Hypothalamus (tissue), 51 donors: ENCODE results near the gene SLK.

ENCODE experiments used
- DNase-seq, 51 donors: peaks; one replicate each; lab custom pipeline; 2025; lab: John Stamatoyannopoulos, UW

SLK gene

DNA sequence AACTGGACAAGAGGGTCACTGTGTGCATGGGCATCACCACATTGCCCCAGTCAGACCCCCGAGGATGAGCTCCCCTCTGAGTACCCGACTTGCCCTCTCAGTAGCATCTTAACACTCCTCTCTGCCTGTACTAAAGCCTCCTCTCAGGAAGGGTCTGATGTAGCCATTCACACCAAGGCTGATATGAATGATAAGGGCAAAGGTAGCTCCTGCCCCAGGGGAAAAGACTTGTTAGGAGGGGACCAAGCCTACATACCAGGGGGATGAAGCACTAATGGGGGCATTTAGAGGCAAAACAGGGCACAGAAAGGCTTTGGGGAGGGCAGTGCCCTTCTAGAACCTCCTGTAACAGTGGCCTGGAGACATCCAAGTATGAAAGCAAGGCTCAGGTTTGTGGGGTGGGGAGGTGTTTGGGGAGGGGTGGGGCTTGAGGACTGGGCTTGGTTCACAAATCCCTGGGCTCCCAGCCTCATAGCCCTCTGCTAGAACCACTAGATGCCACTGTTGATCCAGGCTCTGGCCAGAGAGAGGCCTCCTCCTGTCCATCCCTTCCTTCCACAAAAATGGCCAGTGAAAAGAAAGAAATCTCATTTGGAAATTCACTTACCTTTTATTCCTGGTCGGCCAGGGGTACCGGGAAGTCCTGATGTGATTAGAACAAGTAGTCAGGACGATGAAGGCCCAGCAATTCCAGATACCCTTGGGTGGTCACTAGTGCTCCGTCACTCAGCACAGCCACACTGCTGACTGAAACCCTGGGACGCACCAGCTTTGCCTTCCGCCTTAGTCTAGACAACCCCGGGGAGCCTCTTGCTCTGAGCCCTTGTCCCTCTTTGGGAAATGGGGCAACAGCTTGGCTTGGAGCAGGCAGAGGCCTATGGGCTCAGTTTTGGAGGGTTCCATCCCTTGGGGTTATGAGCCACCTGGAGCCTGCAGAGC is 78.5 kb downstream of the SLK start:
- DNase-seq = peak in 40 of 51 donors; percentile 7 to 73 (median 41)

DNA sequence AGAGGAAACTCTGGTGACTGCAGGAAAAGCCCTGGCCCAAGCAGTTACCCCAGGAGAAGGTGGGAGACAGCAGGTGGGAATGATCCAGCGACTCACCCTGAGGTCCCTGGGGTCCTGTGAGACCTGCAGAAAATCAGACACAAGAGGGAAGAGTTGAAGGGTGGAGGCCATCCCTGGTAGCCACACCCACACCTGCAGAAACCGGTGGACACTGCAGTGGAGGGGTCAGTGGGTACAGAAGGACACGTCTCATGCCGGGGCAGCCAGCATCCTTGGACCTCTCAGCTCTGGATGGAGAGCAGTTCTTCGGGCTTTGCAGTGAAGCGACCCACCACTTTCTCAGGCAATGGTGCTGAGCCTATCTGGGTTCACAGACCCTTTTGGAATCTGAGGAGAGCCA is 79.7 kb downstream of the SLK start:
- no peak for DNase-seq

DNA sequence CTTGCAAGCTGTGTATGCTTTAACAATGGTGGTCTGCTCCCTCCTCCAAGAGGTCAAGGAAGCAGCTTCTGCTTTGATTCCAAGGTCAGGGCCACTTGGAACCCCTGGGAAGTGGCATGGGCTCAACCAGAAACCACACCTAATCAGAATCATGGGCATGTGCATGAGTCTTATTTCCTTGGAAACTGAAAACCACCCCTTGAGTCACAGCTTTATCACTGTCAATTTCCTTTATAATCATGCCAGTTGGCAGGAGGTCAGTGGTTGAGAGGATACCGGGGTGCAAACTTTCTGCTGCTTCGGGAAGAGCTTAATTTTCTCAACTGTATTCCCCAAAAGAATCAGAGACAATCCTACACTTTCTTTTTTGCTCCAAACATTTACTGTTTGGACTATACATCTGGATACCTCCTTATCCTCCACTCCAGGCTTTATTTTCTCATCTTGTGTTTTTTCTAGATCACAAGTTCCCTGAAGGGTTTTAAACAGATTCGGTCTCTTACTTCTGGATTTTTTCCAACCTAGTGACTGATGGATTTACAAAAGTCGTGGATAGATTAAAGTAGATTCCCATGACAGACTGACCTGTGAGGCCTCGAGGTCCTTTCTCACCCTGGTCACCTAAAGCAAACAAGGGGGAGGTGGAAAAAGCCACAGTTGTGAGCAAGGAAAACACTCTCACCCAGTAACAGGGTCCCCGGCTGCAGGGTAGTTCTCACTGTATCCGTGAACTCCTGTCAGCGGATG is 82.7 kb downstream of the SLK start:
- no peak for DNase-seq

DNA sequence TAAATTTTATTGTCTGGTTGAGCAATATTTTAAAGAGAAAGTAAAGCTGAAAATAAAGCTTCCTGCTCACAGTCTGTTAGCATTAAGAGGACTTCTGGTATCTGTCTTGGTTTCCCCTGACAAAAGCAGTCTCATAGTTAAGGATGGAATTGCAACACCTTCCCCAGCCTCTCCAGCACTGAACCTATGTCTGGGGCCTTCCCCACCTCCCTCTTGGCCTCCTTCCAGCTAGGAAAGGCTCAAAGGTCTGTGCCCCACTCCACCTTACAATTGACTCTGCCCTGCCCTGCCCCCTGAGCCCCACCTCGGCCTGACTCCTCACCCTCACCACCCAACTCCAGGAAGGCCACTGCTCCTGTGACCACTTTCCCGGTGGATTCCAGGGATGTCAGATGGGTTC is 85.5 kb downstream of the SLK start:
- DNase-seq = no peak

DNA sequence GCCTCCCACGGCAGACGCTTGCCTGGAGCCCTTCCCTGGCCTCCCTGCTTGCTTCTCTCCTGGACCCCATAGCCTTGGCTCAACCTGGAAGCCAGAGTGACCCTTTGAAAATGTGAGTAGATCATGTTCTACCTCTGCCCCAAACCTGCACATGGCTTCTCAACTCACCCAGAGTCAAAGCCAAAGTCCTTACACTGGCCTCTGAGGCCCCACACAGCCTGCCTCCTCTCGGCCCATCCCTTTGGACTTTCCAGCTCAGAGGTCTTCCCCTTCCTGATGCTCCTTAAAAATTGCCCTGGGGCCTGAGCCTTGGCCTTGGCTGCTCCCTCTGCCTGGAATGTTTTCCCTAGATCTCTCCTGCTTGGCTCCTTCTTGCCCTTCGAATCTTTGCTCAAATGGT is 86.3 kb downstream of the SLK start:
- DNase-seq = no peak

DNA sequence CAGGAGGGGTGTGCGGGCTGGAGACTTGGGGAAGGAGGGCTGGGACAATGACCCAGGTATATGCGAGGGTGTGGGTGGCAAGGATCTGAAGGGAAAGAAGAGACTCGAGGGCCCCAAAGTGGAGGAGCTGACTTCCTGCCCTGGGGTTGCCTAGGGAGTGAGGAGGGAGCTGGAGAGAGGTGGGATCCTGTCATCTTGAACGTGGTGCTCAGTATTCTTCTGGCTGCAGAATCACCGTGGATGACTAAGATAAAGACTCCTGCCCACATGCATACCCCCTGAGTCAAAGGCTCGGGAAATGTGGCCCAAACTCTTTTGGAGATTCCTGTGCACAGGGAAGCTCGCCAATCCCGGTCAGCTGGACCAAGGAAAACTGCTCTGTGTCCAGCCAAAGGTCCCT is 87.5 kb downstream of the SLK start:
- DNase-seq = no peak

DNA sequence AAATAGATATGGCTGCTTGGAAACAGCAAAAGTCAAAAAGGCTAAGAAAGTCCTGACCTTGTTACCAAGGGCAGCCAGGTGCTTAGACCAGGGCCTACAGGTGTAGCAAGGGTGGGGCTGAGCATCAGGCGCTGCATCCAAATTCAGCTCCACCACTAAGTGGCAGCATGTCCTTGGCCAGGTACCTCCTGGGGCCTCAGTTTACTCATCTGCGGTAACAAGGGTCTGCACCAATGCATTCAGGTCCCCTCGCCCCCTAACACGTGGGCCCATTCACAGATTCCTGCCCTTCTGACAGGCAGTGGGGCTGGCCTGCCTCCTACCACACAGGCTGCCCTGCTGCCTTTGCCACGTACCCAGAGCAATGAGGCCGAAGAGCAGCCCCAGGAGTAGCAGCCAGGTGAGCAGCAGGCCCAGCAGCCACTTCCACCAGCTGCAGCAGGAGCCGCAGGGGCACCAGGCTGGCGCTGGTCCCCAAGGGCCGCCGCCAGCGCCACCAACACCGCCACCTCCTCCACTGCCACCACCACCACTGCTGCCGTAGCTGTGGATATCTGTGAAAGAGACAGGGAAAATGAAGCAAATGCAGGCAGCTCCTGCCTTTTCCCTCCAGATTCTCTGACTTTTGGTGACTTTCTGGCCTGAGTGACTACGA is 89.8 kb downstream of the SLK start:
- no peak for DNase-seq

DNA sequence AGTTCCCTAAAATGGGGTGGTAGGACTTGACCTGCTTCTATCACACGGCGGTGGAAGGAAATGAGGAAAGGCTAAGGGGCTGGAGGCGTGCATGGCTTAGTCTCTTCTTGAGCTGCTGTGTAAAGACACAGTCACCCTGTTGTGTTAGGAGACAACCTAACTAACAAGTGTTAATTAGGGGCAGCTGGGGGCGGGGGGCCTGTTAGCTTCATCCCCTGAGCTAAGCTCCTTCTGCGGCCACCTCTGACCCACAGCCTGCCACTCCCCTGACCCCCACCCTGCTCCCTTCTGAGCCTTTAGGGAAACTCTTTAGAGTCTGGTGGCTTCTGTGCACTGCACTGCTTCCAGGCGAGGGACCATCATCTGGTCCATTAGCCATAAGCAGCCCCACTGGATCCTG is 90.8 kb downstream of the SLK start:
- no peak for DNase-seq

DNA sequence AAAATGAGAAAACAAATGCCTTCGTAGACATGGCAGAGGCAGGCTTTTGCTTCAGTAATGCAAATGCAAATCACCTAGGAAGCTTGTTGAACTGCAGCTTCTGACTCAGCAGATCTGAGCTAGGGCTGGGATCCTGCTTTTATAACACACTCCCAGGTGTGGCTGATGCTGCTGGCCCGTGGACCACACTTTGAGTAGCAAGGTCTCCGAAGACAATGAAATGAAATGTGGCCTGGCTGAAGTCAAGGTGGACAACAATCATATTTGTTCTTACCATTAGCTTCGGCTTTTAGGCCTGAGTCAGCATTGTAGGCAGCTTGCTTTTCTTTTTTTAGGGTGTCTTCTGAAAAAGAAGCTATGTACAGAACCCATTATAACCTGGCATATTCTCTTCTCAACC is 92.4 kb downstream of the SLK start:
- no peak for DNase-seq

DNA sequence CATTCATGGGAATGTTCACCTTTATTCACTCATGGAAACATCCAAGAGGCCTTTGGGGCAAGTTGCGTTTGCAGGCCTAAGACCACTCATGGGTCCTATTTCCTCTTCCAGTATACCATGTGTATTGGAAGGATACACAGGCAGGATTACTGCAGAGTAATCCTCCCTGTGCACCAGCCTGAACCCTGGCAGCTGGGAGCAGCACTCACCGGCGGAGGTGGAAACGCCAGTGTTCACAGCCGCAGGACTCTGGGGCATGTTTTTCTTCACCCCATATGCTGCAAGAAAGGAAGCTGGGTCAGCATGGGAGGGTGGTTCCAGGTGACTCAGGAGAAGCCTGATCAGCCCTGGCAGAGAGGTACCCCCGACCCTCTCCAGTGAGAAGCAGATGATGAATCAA is 94.3 kb downstream of the SLK start:
- DNase-seq = no peak

DNA sequence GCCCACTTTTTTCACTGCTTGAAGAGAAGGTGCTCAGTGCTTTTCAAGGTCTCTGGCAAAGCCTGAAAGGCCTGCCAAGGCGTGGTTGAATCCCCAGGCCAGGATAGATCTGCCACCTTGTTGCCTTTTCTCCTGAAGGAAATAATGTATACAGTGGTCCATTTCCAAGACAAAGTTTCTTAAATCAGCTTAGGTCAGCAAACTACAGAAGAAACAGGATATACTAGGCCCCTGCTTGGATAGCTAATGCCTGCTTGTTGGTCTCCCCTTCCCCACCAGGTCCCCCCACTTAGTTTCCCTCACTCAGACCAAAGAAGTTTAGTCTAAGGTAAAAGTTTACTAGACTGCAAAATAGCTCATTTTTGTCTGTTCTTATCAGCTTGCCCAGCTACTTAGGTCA is 98.8 kb downstream of the SLK start:
- no peak for DNase-seq

DNA sequence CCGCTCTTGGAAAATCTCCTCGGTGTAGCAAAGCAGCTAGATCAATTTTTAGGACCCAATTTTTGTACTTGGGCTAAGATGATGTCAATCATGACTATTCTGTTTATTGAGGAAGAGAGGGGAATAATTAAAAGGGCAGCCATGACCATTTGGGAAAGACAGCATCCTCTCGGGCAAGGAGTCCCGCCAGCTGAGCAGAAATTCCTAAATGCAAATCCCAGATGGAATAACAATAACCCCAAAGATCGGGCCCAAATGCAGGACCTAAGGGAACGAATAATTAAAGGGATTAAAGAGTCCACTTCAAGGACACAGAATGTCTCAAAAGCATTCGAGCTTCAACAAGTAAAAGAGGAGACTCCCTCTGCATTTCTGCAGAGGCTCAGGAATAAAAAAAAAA is 100.0 kb downstream of the SLK start:
- DNase-seq = no peak

DNA sequence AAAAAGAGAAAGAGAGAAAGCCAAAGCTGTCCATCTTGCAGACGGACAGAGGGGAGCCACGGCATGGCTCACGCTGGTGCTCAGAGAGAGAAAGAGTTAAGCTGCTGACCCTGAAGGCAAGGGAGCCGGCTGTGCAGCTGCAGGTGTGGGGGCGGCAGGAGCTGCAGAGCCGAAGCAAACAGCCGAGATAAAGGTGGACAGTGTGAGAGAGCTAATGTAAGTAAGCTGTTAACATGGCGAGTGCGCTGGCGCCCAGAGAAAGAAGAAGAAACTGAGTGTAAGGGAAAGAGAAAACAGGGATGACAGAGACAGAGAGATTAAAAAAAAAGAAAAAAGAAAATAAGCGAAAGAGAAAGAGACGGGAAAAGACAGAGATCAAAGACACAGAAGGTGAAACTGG is 100.6 kb downstream of the SLK start:
- no peak for DNase-seq

DNA sequence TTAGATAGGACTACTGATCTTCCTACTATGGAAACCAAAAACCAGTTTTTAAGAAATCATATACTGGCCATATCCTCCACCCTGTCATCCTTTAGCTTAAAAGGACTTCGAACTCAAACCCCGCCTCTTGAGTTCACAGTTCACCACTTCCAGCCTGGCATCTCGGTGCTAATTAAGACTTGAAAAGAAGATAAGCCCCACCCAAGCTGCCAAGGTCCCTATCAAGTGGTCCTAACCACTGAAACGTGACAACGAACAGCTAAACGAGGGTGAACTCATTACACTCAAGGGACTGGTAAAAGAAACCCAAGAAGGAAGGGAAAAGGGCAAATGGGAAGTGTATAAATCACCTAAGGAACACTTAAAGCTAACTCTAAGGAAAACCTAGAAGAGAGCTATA is 102.7 kb downstream of the SLK start:
- DNase-seq = no peak

DNA sequence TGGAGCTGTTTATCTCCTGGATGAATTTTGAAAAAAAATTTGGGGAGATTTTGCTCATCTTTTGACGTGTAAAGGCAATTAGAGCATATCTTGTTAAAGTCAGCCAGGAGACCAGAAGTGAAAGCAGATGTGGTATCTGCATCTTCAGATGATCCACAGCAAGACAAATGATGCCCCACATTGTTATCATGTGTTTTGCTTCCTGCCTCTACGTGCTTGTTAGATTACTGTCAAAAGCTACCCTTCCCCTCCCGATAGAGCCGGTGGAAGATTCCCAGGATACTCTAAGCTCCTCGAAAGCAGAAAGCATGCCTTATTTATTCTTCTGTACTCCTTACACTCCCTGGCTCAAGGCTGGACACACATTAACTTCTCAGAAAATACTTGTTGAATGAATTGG is 105.8 kb downstream of the SLK start:
- no peak for DNase-seq

DNA sequence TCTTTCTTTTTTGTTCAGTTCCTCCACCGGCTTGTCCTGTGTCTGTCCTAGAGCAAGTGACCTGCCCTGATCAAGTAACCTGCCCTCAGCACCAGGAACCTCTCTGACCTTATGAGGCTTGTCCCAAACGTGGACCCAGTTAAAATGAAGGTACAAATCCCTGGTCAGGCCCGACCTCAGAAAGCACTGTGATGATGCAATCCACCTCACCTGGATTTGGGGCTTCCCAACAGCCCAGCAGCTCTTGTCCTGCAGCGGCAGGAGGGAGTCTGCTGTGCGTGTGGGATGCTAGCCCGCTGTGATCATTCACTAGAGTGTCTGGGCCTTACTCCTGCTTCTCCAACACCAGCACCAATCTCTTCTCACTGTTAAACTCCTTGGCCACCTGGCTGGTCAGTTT is 107.6 kb downstream of the SLK start:
- no peak for DNase-seq

DNA sequence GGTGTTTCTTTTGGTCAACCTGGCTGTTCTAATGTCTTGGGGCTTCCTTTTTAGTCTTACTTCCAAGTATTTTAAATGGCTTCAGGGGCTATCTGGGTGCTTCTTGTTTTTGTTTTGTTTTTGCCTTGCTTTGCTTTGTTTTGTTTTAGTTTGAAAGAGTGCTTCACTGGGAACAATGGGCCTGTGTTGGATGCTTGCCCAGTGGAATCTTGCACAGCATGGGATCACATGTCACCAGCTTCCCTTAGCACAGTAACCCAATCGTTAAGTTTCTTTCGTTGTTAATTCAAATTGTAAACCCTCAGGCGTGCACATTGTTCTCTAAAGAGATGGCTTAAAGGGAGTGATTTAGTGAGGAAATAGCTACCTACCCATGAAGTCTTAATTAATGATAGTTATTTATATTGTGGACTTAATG is 109.8 kb downstream of the SLK start:
- DNase-seq = peak in 40 of 51 donors; percentile 3 to 79 (median 34)

DNA sequence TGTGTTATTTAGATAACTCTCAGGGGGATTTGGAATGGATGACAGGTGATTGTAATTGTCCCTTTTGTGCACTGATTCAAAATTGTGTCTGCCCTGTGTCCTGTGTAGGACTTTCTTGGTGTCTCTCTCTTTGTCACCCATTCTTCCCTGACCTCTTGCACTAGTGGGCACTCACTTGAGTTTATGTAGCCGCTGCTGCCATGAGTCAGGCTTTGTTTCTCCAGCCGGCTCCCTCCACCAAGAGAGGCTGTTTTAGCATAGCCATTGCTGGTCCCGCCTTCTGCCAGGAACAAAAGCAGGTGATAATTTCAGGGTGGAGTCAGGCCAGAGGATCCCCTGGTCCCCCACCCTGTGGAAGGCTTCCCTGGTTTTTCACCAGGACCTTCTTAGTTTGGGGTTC is 110.3 kb downstream of the SLK start:
- peak in 3 of 51 donors; percentile 10 to 36 (median 31) for DNase-seq

DNA sequence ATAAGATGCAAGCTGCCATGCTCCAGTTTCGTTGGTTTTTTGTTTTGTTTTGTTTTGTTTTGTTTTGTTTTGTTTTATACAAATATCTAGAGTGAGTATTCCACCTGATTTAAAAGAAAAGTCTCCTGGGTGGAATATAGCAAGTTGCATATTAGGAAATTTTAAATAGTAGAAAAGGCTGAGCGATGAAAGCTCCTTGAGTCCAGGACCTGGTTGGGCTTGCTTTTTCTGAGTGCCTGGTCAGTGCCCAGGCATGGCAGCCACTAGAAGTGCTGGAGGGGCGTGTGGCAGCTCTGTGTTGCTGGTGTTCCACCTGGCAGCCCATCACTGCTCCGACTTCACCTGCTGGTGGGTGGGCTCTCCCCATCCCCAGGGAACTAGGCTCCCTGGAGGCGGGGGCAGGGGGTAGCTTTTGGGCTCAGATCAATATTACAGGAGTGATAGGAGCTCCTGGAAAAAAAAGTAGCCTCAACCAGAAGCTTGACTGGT is 110.8 kb downstream of the SLK start:
- no peak for DNase-seq
